ENCODE results near the gene COL12A1. TPM values are rescaled to one million over a fixed set of nuclear protein-coding genes. Genes with fewer than 3 reads are reported as not detected.
A peak's percentile ranks its signal among the peaks of the same experiment; 100 is the strongest.

Gene COL12A1
- polyA plus RNA-seq, 1 donor from 2014 or later: 0.63 TPM

- Histone ChIP-seq H4K20me1 (ENCODE audit: insufficient read depth) (no peaks in the 10 kb centered on the region), H3K4me3 (ENCODE audit: low read length) (no peak overlapping the region), H3K9me3 (ENCODE audit: low read length) (no peaks in the 10 kb centered on the region), H3K79me2 (replicated peaks; ENCODE audit: insufficient read depth, low read length) (no peaks in the 10 kb centered on the region), H3K9ac (ENCODE audit: low read length) (no peak overlapping the region), H3K36me3 (ENCODE audit: insufficient read depth, low read length) (no peaks in the 10 kb centered on the region), H3F3A (ENCODE audit: insufficient read depth, low read length, poor library complexity, severe bottlenecking) (no peaks in the 10 kb centered on the region), H3K4me2 (ENCODE audit: low read length) (no peak overlapping the region), H3K27me3 (ENCODE audit: insufficient read depth, low read depth, low read length) (no peaks in the 10 kb centered on the region), H2AFZ (ENCODE audit: low read depth, low read length) (no peak overlapping the region), H3K9me2 (ENCODE audit: insufficient read depth, low read length) (no peaks in the 10 kb centered on the region), H3K27ac (ENCODE audit: low read length) (no peak overlapping the region)
- no peak for TF ChIP-seq REST (IDR thresholded peaks at IDR 0.05; ENCODE audit: borderline replicate concordance)
- no peak for TF ChIP-seq POLR2AphosphoS5 (IDR thresholded peaks at IDR 0.05)
- TF ChIP-seq SMC3 (conservative IDR thresholded peaks at IDR 0.05; ENCODE audit: poor library complexity): no peak
- no peak for TF ChIP-seq EP300 (conservative IDR thresholded peaks at IDR 0.05; ENCODE audit: poor library complexity, severe bottlenecking)
- TF ChIP-seq RAD21 (conservative IDR thresholded peaks at IDR 0.05): no peak
- no peak for TF ChIP-seq MXI1 (conservative IDR thresholded peaks at IDR 0.05; ENCODE audit: poor library complexity, severe bottlenecking)
- TF ChIP-seq TAF1 (IDR thresholded peaks at IDR 0.05; ENCODE audit: low read depth): no peak
Measured at GRCh38 chr6:75234126-75234865, 28.4 kb upstream of the COL12A1 start.

- Histone ChIP-seq H3F3A (ENCODE audit: insufficient read depth, low read length, poor library complexity, severe bottlenecking) (no peaks in the 10 kb centered on the region), H3K4me2 (ENCODE audit: low read length) (no peak overlapping the region), H3K4me3 (ENCODE audit: low read length) (no peak overlapping the region), H3K79me2 (replicated peaks; ENCODE audit: insufficient read depth, low read length) (no peaks in the 10 kb centered on the region), H3K27ac (ENCODE audit: low read length) (no peak overlapping the region), H2AFZ (ENCODE audit: low read depth, low read length) (no peak overlapping the region), H3K36me3 (ENCODE audit: insufficient read depth, low read length) (no peaks in the 10 kb centered on the region), H3K9me2 (ENCODE audit: insufficient read depth, low read length) (no peaks in the 10 kb centered on the region), H3K27me3 (ENCODE audit: insufficient read depth, low read depth, low read length) (no peaks in the 10 kb centered on the region), H3K9ac (ENCODE audit: low read length) (no peak overlapping the region), H3K9me3 (ENCODE audit: low read length) (no peaks in the 10 kb centered on the region), H4K20me1 (ENCODE audit: insufficient read depth) (no peaks in the 10 kb centered on the region)
- TF ChIP-seq SMC3 (conservative IDR thresholded peaks at IDR 0.05; ENCODE audit: poor library complexity): no peak
Measured at GRCh38 chr6:75233092-75233615, 27.3 kb upstream of the COL12A1 start.

GRCh38 chr6:75230484-75231325, 24.9 kb upstream of the COL12A1 start:
- H3K9ac ChIP-seq (ENCODE audit: low read length): no peak overlapping the region

More at GRCh38 chr6:75230484-75231325, 24.9 kb upstream of the COL12A1 start:
- Histone ChIP-seq H3K27ac (ENCODE audit: low read length) (no peak overlapping the region), H3F3A (ENCODE audit: insufficient read depth, low read length, poor library complexity, severe bottlenecking) (no peaks in the 10 kb centered on the region), H3K36me3 (ENCODE audit: insufficient read depth, low read length) (no peaks in the 10 kb centered on the region), H3K9me2 (ENCODE audit: insufficient read depth, low read length) (no peaks in the 10 kb centered on the region), H3K9me3 (ENCODE audit: low read length) (no peaks in the 10 kb centered on the region), H3K4me2 (ENCODE audit: low read length) (no peak overlapping the region), H3K79me2 (replicated peaks; ENCODE audit: insufficient read depth, low read length) (no peaks in the 10 kb centered on the region), H3K27me3 (ENCODE audit: insufficient read depth, low read depth, low read length) (no peaks in the 10 kb centered on the region), H3K4me3 (ENCODE audit: low read length) (no peak overlapping the region), H4K20me1 (ENCODE audit: insufficient read depth) (no peaks in the 10 kb centered on the region), H2AFZ (ENCODE audit: low read depth, low read length) (no peak overlapping the region)
- TF ChIP-seq RAD21 (conservative IDR thresholded peaks at IDR 0.05) (peak; percentile 30), CTCF (IDR thresholded peaks at IDR 0.05; ENCODE audit: poor library complexity, severe bottlenecking) (peak; percentile 49), SMC3 (conservative IDR thresholded peaks at IDR 0.05; ENCODE audit: poor library complexity) (no peak), EZH2 (IDR thresholded peaks at IDR 0.05; ENCODE audit: borderline replicate concordance, insufficient read depth, low read length, poor library complexity, severe bottlenecking) (no peak), EP300 (conservative IDR thresholded peaks at IDR 0.05; ENCODE audit: poor library complexity, severe bottlenecking) (no peak), MXI1 (conservative IDR thresholded peaks at IDR 0.05; ENCODE audit: poor library complexity, severe bottlenecking) (no peak), TAF1 (IDR thresholded peaks at IDR 0.05; ENCODE audit: low read depth) (no peak), REST (IDR thresholded peaks at IDR 0.05; ENCODE audit: borderline replicate concordance) (no peak)
